Right lobe of liver (tissue), 6 donors: Measurements from ENCODE around the gene UBAC2. TPM values are rescaled to one million over a fixed set of nuclear protein-coding genes. Genes with fewer than 3 reads are reported as not detected.
A peak's percentile ranks its signal among the peaks of the same experiment; 100 is the strongest.
"Not testable (repeated sequence)": the region's sequence is repeated elsewhere in the genome, so short reads cannot be mapped to it uniquely, and the experiment has no call there.

Experiments used
- ATAC-seq, 4 donors: fragments of 200-7000 bp; cut with Tn5 transposase; one replicate each; pipeline ENCODE4 v1.9.1; 2020; ENCODE audit warnings: mild to moderate bottlenecking in 4 of 4, moderate library complexity in 4 of 4
- DNase-seq, 3 donors: peaks; one replicate each; pipeline ENCODE4 v3.0.0-alpha.2; 2020
- H3K27ac ChIP-seq, 3 donors: fragments of 200-600 bp; one replicate each; pipeline ENCODE4 v1.8.0; 2022
- H3K27me3 ChIP-seq, 2 donors: fragments of 200-600 bp; one replicate each; pipeline ENCODE4 v1.8.0; 2022
- H3K36me3 ChIP-seq, 4 donors: fragments of 200-600 bp; sonication (generic) in 1 of 4; one replicate each; pipeline versions ENCODE4 v1.5.1 to v1.8.0; 2017 to 2022; ENCODE audit warnings: control low read depth in 1 of 4
- H3K4me1 ChIP-seq, 4 donors: fragments of 200-600 bp; sonication (generic) in 1 of 4; one replicate each; pipeline versions ENCODE4 v1.5.1 to v1.8.0; 2017 to 2022; ENCODE audit warnings: control low read depth in 1 of 4
- H3K4me3 ChIP-seq, 3 donors: fragments of 200-600 bp; one replicate each; pipeline ENCODE4 v1.8.0; 2022
- H3K9me3 ChIP-seq, 4 donors: fragments of 200-600 bp; sonication (generic) in 1 of 4; one replicate each; pipeline versions ENCODE4 v1.5.1 to v1.8.0; 2017 to 2022; ENCODE audit warnings: control low read depth in 1 of 4
- CTCF ChIP-seq, 4 donors: fragments of 200-600 bp in 3 of 4; fragments of 450-650 bp in 1 of 4; IDR thresholded peaks; one replicate each; pipeline versions ENCODE4 v1.5.1 to v1.8.0; 2016 to 2022; ENCODE audit warnings: antibody characterized with exemption in 4 of 4, mild to moderate bottlenecking in 2 of 4
- POLR2A ChIP-seq: fragments of 450-650 bp; IDR thresholded peaks from one replicate; pipeline ENCODE4 v1.6.1; 2017; ENCODE audit warnings: antibody characterized with exemption, mild to moderate bottlenecking
- WGBS: methylation state at CpG from one replicate; pipeline ENCODE4 v1.1.6; 2018; ENCODE audit warnings: low coverage, low lambda C conversion rate; ENCODE audit not compliant: insufficient coverage; ENCODE audit errors: missing lambda C conversion rate; 5-methylcytosine and 5-hydroxymethylcytosine counted together
- intact Hi-C, 2 donors: fragments of 100-400 bp; cut with DNase I; formaldehyde crosslinking; loops; one replicate each; pipeline versions ENCODE4 v1.11.2 to v1.14.1; 2022
- total RNA-seq, 6 experiments: library from RNA; depleted of rRNA in 2 of 6; stranded (reverse); fragments of >200 nt in 2 of 6; fragmentation: NEBNext Ultra II Directional in 3 of 6; extraction: Animal tissue kit (Norgen Biotek cat#: 25700) in 3 of 6; gene quantifications; one replicate each; pipeline versions ENCODE4 v1.1.0 to v1.2.4, GENCODE V29; 2016 to 2023
- donor health status: DM: no; HTN: yes; CAD: no.
- donor health status: DM: no; HTN: no; CAD: no.
- donor health status: DM: no; HTN: no; CAD: no.
- donor health status: DM: no; HTN: yes; CAD: no.
- donor health status: DM: no; HTN: yes; CAD: no.

UBAC2 gene
- total RNA-seq, 6 experiments from 2014 or later: 30.2 to 45.0 (median 37.0) TPM

- Histone ChIP-seq H3K4me1 (no peaks in the 10 kb centered on the region), H3K27me3 (no peaks in the 10 kb centered on the region), H3K9me3 (no peaks in the 10 kb centered on the region), H3K36me3 (no peaks in the 10 kb centered on the region), H3K4me3 (no peak overlapping the region), H3K27ac (no peak overlapping the region)
- DNase-seq (no peak), ATAC-seq (no peak)
- 88% methylated on average over 2 of the region's 3 CpGs for WGBS
- no peak for TF ChIP-seq CTCF (IDR thresholded peaks at IDR 0.05)
- no peak for TF ChIP-seq POLR2A
- intact Hi-C loops: no loop called here
Observed at GRCh38 chr13:99230991-99231390, 30.3 kb downstream of the UBAC2 start.

- TF ChIP-seq POLR2A: no peak
- TF ChIP-seq CTCF (IDR thresholded peaks at IDR 0.05): no peak
- H3K4me3 ChIP-seq: no peak overlapping the region
- intact Hi-C loops: no loop called here
- H3K36me3 ChIP-seq: no peaks in the 10 kb centered on the region
- no peaks in the 10 kb centered on the region for H3K9me3 ChIP-seq
- H3K4me1 ChIP-seq: no peaks in the 10 kb centered on the region
- H3K27ac ChIP-seq: no peak overlapping the region
- DNase-seq (no peak), ATAC-seq (peak in 1 of 4 donors; percentile 42)
- 67% methylated on average over 1 of the region's 1 CpG for WGBS
- H3K27me3 ChIP-seq: no peaks in the 10 kb centered on the region
Observed at GRCh38 chr13:99231721-99232120, 31.1 kb downstream of the UBAC2 start.

GRCh38 chr13:99237981-99238662 is 37.5 kb downstream of the UBAC2 start:
- Histone ChIP-seq H3K9me3 (no peaks in the 10 kb centered on the region), H3K27ac (peak overlapping the region in 2 of 3 donors; percentile 39 to 64), H3K36me3 (peaks cover 0 to 16% (median 2%) of the 10 kb centered on the region in 4 donors), H3K4me3 (peak overlapping the region; percentile 4 to 31 (median 11)), H3K27me3 (no peaks in the 10 kb centered on the region), H3K4me1 (no peaks in the 10 kb centered on the region)
- ATAC-seq (peak; percentile 77 to 91 (median 82)), DNase-seq (no peak)
- intact Hi-C loops: no loop called here
- 27% methylated on average over 8 of the region's 8 CpGs for WGBS
- no peak for TF ChIP-seq POLR2A
- no peak for TF ChIP-seq CTCF (IDR thresholded peaks at IDR 0.05)

GRCh38 chr13:99246100-99246499 is 45.4 kb downstream of the UBAC2 start:
- no peak for DNase-seq
- peaks cover 0 to 3% (median 1%) of the 10 kb centered on the region in 4 donors for H3K36me3 ChIP-seq
- H3K9me3 ChIP-seq: no peaks in the 10 kb centered on the region
- no peaks in the 10 kb centered on the region for H3K27me3 ChIP-seq
- H3K4me1 ChIP-seq: no peaks in the 10 kb centered on the region
- TF ChIP-seq CTCF (IDR thresholded peaks at IDR 0.05) (no peak), POLR2A (no peak)
- intact Hi-C loops: no loop called here
- no peak overlapping the region for H3K4me3 ChIP-seq
- 100% methylated on average over 1 of the region's 1 CpG for WGBS
- H3K27ac ChIP-seq: no peak overlapping the region
- ATAC-seq: no peak

- H3K9me3 ChIP-seq, H3K27me3 ChIP-seq, DNase-seq, H3K4me1 ChIP-seq, ATAC-seq, H3K36me3 ChIP-seq, intact Hi-C loops, H3K27ac ChIP-seq, H3K4me3 ChIP-seq: not testable (repeated sequence)
- WGBS: 100% methylated on average over 3 of the region's 3 CpGs
Observed at GRCh38 chr13:99249178-99249577, 48.5 kb downstream of the UBAC2 start.

- H3K27me3 ChIP-seq, DNase-seq, H3K36me3 ChIP-seq, H3K4me3 ChIP-seq, H3K9me3 ChIP-seq, H3K27ac ChIP-seq, H3K4me1 ChIP-seq, ATAC-seq, intact Hi-C loops: not testable (repeated sequence)
- WGBS: 100% methylated on average over 2 of the region's 2 CpGs
Observed at GRCh38 chr13:99249606-99250005, 49.0 kb downstream of the UBAC2 start.
